Limb (tissue), 2 donors: ENCODE data around the gene ZNF282.

Experiments
- DNase-seq, 2 donors: peaks; one replicate each; pipeline ENCODE4 v3.0.0-alpha.2; 2016; ENCODE audit errors: extremely low spot score in 2 of 2

The ZNF282 gene

GRCh38 chr7:149191851-149192250 lies 3.5 kb upstream of the ZNF282 start:
- DNase-seq = no peak

GRCh38 chr7:149194799-149195179 lies 557 bp upstream of the ZNF282 start:
- DNase-seq = no peak

GRCh38 chr7:149196151-149196704 lies 882 bp downstream of the ZNF282 start:
- DNase-seq = peak in 1 of 2 donors; percentile 36

- no peak for DNase-seq
These were observed 1.4 kb downstream of the ZNF282 start for GRCh38 chr7:149196705-149197171.

- DNase-seq = no peak
These were observed 2.3 kb downstream of the ZNF282 start for GRCh38 chr7:149197675-149198074.

- DNase-seq = no peak
These were observed 2.9 kb downstream of the ZNF282 start for GRCh38 chr7:149198161-149198816.

- no peak for DNase-seq
These were observed 4.1 kb downstream of the ZNF282 start for GRCh38 chr7:149199234-149199995.

- no peak for DNase-seq
These were observed 7.5 kb downstream of the ZNF282 start for GRCh38 chr7:149202831-149203231.

GRCh38 chr7:149205690-149206381 lies 10.5 kb downstream of the ZNF282 start:
- DNase-seq = no peak

- DNase-seq = no peak
These were observed 12.1 kb downstream of the ZNF282 start for GRCh38 chr7:149207324-149208035.

- no peak for DNase-seq
These were observed 14.3 kb downstream of the ZNF282 start for GRCh38 chr7:149209518-149210269.

- DNase-seq = no peak
These were observed 15.2 kb downstream of the ZNF282 start for GRCh38 chr7:149210551-149210950.

GRCh38 chr7:149214020-149214720 lies 18.8 kb downstream of the ZNF282 start:
- DNase-seq = no peak

GRCh38 chr7:149216402-149216801 lies 21.1 kb downstream of the ZNF282 start:
- DNase-seq = no peak

GRCh38 chr7:149217570-149217969 lies 22.2 kb downstream of the ZNF282 start:
- DNase-seq = no peak

- no peak for DNase-seq
These were observed 23.4 kb downstream of the ZNF282 start for GRCh38 chr7:149218469-149219420.

- no peak for DNase-seq
These were observed 25.2 kb downstream of the ZNF282 start for GRCh38 chr7:149220534-149220933.

GRCh38 chr7:149223176-149223575 lies 27.8 kb downstream of the ZNF282 start:
- no peak for DNase-seq

- no peak for DNase-seq
These were observed 28.4 kb downstream of the ZNF282 start for GRCh38 chr7:149223761-149224160.
